Neural crest cell (in vitro differentiated cells): ENCODE data around the gene FDX2. TPM values are rescaled to one million over a fixed set of nuclear protein-coding genes. Genes with fewer than 3 reads are reported as not detected.

ENCODE experiments used
- DNase-seq: peaks from one replicate; pipeline ENCODE4 v3.0.0; 2021; ENCODE audit warnings: low read depth, mixed read lengths, low spot score
- H3K27ac Mint-ChIP-seq: one replicate; pipeline ENCODE4 v1.8.0; 2021; ENCODE audit warnings: mild to moderate bottlenecking, mixed read lengths; ENCODE audit not compliant: unreplicated experiment
- H3K27me3 Mint-ChIP-seq: 2 replicates; pipeline ENCODE4 v1.8.0; 2021; ENCODE audit warnings: low read depth, mild to moderate bottlenecking, mixed read lengths
- H3K36me3 Mint-ChIP-seq: 2 replicates; pipeline ENCODE4 v1.8.0; 2021; ENCODE audit warnings: low read depth, mild to moderate bottlenecking, mixed read lengths
- H3K4me1 Mint-ChIP-seq: 2 replicates; pipeline ENCODE4 v1.8.0; 2021; ENCODE audit warnings: mixed read lengths
- H3K4me3 Mint-ChIP-seq: one replicate; pipeline ENCODE4 v1.8.0; 2021; ENCODE audit warnings: mild to moderate bottlenecking, mixed read lengths
- H3K9me3 Mint-ChIP-seq: 2 replicates; pipeline ENCODE4 v1.8.0; 2021; ENCODE audit warnings: mixed read lengths
- CTCF ChIP-seq: fragments of 200-600 bp; sonication (generic); conservative IDR thresholded peaks from 2 replicates; pipeline ENCODE4 v1.5.0; 2021; ENCODE audit warnings: antibody characterized with exemption, mild to moderate bottlenecking
- total RNA-seq: library from RNA; stranded (reverse); gene quantifications from 2 replicates; pipeline ENCODE4 v1.2.1, GENCODE V29; 2021

Gene FDX2
- total RNA-seq, 1 donor from 2014 or later = 22.5 TPM

- Mint-ChIP-seq H3K27ac (no peak overlapping the region), H3K4me1 (peaks cover 27% of the 10 kb centered on the region), H3K36me3 (no peaks in the 10 kb centered on the region), H3K27me3 (peaks cover 98% of the 10 kb centered on the region), H3K9me3 (no peaks in the 10 kb centered on the region), H3K4me3 (peak overlapping the region; percentile 59)
- DNase-seq = no peak
- TF ChIP-seq CTCF = no peak
These were observed 22.8 kb downstream of the FDX2 start for GRCh38 chr19:10292789-10293636.

GRCh38 chr19:10292206-10292788 is 23.5 kb downstream of the FDX2 start:
- Mint-ChIP-seq H3K27ac (no peak overlapping the region), H3K36me3 (no peaks in the 10 kb centered on the region), H3K4me3 (peak overlapping the region; percentile 59), H3K4me1 (peaks cover 27% of the 10 kb centered on the region), H3K9me3 (no peaks in the 10 kb centered on the region), H3K27me3 (peaks cover 98% of the 10 kb centered on the region)
- DNase-seq = peak; percentile 65
- TF ChIP-seq CTCF = no peak

DNA sequence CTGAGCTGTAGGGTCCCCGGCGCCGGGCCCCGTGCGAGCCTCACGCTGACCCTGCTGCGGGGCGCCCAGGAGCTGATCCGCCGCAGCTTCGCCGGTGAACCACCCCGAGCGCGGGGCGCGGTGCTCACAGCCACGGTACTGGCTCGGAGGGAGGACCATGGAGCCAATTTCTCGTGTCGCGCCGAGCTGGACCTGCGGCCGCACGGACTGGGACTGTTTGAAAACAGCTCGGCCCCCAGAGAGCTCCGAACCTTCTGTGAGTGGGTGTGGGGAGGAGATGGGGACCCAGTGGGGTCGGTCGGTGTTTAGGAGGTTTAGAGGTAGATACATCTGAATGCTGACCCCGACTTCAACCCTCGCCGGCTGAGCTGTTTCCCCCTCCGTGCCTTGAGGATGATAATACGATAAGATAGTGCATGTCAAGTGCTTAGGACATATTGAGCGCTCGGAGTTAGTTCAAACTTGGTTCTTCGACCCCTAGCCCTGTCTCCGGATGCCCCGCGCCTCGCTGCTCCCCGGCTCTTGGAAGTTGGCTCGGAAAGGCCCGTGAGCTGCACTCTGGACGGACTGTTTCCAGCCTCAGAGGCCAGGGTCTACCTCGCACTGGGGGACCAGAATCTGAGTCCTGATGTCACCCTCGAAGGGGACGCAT is 24.1 kb downstream of the FDX2 start:
- no peak overlapping the region for H3K27ac Mint-ChIP-seq
- H3K9me3 Mint-ChIP-seq = no peaks in the 10 kb centered on the region
- peaks cover 27% of the 10 kb centered on the region for H3K4me1 Mint-ChIP-seq
- H3K4me3 Mint-ChIP-seq = peak overlapping the region; percentile 59
- DNase-seq = no peak
- peaks cover 99% of the 10 kb centered on the region for H3K27me3 Mint-ChIP-seq
- no peaks in the 10 kb centered on the region for H3K36me3 Mint-ChIP-seq
- no peak for TF ChIP-seq CTCF

DNA sequence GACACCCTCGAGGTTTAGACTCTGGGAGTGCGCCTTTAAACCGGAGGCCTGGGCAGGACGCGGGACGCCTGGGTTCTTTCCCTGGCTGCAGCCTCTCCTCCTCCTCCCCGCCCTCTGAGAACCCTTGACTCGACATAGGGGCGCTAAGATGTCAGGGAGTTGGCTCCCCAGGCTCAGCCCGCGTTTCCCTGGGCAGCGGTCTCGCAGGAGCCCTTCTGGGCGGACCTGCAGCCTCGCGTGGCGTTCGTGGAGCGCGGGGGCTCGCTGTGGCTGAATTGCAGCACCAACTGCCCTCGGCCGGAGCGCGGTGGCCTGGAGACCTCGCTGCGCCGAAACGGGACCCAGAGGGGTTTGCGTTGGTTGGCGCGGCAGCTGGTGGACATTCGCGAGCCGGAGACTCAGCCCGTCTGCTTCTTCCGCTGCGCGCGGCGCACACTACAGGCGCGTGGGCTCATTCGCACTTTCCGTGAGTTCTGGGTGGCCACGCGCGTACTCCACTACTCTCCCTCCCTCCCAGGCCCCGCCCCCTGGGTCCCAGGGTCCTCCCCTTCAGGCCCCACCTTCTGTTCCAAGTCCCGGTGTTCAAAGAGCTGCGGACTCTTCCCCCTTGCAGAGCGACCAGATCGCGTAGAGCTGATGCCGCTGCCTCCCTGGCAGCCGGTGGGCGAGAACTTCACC is 24.8 kb downstream of the FDX2 start:
- Mint-ChIP-seq H3K4me3 (peak overlapping the region; percentile 65), H3K36me3 (no peaks in the 10 kb centered on the region), H3K4me1 (peaks cover 27% of the 10 kb centered on the region), H3K27me3 (peaks cover 100% of the 10 kb centered on the region), H3K9me3 (no peaks in the 10 kb centered on the region), H3K27ac (no peak overlapping the region)
- no peak for DNase-seq
- TF ChIP-seq CTCF = no peak

DNA sequence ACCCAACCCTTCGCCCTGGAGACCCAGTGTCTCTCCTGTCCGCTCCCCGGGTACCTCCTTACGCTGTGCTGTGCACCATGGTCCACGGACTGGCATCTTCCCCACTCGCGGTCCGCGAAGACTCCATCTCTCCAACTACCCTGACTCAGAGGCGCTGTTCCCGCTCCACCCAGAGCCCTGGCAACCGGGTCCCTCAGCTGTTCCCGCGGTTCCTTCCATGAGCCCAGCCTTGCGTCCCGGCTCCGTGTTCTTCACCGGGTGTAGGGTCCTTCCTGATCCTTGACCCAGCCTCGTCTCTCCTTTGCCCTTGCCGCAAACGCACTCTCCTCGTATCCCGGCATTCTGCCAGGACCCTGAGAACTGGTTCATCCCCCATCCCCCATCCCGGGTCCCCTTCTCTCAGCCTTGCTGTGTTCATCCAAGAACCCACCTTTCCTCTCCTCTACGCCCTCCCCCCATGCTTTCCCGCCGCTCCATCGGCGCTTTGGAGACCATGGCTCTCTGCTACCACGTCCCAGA is 25.4 kb downstream of the FDX2 start:
- DNase-seq = no peak
- H3K27me3 Mint-ChIP-seq = peaks cover 100% of the 10 kb centered on the region

More for the DNA sequence above, 25.4 kb downstream of the FDX2 start:
- Mint-ChIP-seq H3K4me1 (peaks cover 22% of the 10 kb centered on the region), H3K27ac (no peak overlapping the region), H3K4me3 (peak overlapping the region; percentile 50), H3K9me3 (no peaks in the 10 kb centered on the region), H3K36me3 (no peaks in the 10 kb centered on the region)
- no peak for TF ChIP-seq CTCF
